Breast epithelium (tissue), 3 donors: ENCODE results near the gene TDRD1.

ENCODE experiments used
- CTCF ChIP-seq, 3 donors: fragments of 450-650 bp; IDR thresholded peaks; one replicate each; pipeline ENCODE4 v1.5.1; 2016 to 2017; ENCODE audit warnings: antibody characterized with exemption in 3 of 3, mild to moderate bottlenecking in 3 of 3, moderate library complexity in 3 of 3
- POLR2AphosphoS5 ChIP-seq, 3 donors: sonication (generic); formaldehyde crosslinking; IDR thresholded peaks; one replicate each; pipeline ENCODE4 v1.6.1; 2017; ENCODE audit warnings: antibody characterized with exemption in 3 of 3

GRCh38 chr10:114174695-114175188 is 4.4 kb upstream of the TDRD1 start:
- TF ChIP-seq CTCF (IDR thresholded peaks at IDR 0.05), result no peak
- TF ChIP-seq POLR2AphosphoS5 (IDR thresholded peaks at IDR 0.05), result peak in 2 of 3 donors; percentile 6 to 35
